Testis (tissue), 3 donors: ENCODE measurements around the gene OTX2. TPM values are rescaled to one million over a fixed set of nuclear protein-coding genes. Genes with fewer than 3 reads are reported as not detected.

ENCODE experiments used
- DNase-seq: peaks from one replicate; pipeline ENCODE4 v3.0.0-alpha.2; 2019
- H3K27ac ChIP-seq, 2 donors: fragments of 200-600 bp; sonication (generic); one replicate each; pipeline ENCODE4 v1.5.1; 2019
- H3K27me3 ChIP-seq: fragments of 200-600 bp; sonication (generic); one replicate; pipeline ENCODE4 v1.5.1; 2019
- H3K36me3 ChIP-seq: fragments of 200-600 bp; sonication (generic); one replicate; pipeline ENCODE4 v1.5.1; 2017; ENCODE audit warnings: low read depth; ENCODE audit errors: missing control alignments
- H3K4me1 ChIP-seq: fragments of 200-600 bp; sonication (generic); one replicate; pipeline ENCODE4 v1.5.1; 2019
- H3K4me3 ChIP-seq, 2 donors: fragments of 200-600 bp; sonication (generic); one replicate each; pipeline ENCODE4 v1.5.1; 2017 to 2019
- H3K9me3 ChIP-seq: fragments of 200-600 bp; sonication (generic); one replicate; pipeline ENCODE4 v1.5.1; 2017
- CTCF ChIP-seq, 3 experiments: fragments of 450-650 bp in 2 of 3; fragments of 200-600 bp in 1 of 3; sonication (generic) in 1 of 3; IDR thresholded peaks; one replicate each; pipeline ENCODE4 v1.5.1; 2016 to 2019; ENCODE audit warnings: antibody characterized with exemption in 3 of 3, mild to moderate bottlenecking in 2 of 3, moderate library complexity in 1 of 3
- POLR2A ChIP-seq: fragments of 450-650 bp; IDR thresholded peaks from one replicate; pipeline ENCODE4 v1.6.1; 2017; ENCODE audit warnings: antibody characterized with exemption, mild to moderate bottlenecking, moderate library complexity
- WGBS, 2 donors: methylation state at CpG; one replicate each; pipeline ENCODE4 v1.1.5; 2018; 5-methylcytosine and 5-hydroxymethylcytosine counted together
- intact Hi-C: fragments of 100-400 bp; cut with DNase I; formaldehyde crosslinking; loops from one replicate; pipeline ENCODE4 v1.15.1; 2023; ENCODE audit warnings: low total_unique reads
- polyA plus RNA-seq: library from polyadenylated mRNA; stranded (reverse); fragments of 350-450 nt; fragmentation: Illumina TruSeq; extraction: RNeasy Lipid Tissue Mini Kit (QIAGEN cat#74804); gene quantifications from one replicate; pipeline ENCODE4 v1.2.3, GENCODE V29; 2014; ENCODE audit warnings: low read depth, low replicate concordance; ENCODE audit not compliant: insufficient read depth
- total RNA-seq, 2 donors: library from RNA; depleted of rRNA; stranded (reverse); fragments of >200 nt; gene quantifications; one replicate each; pipeline ENCODE4 v1.2.3, GENCODE V29; 2016

OTX2 gene
- total and polyA plus RNA-seq, 3 donors from 2014 or later: 0.50 TPM; not detected in 2

DNA sequence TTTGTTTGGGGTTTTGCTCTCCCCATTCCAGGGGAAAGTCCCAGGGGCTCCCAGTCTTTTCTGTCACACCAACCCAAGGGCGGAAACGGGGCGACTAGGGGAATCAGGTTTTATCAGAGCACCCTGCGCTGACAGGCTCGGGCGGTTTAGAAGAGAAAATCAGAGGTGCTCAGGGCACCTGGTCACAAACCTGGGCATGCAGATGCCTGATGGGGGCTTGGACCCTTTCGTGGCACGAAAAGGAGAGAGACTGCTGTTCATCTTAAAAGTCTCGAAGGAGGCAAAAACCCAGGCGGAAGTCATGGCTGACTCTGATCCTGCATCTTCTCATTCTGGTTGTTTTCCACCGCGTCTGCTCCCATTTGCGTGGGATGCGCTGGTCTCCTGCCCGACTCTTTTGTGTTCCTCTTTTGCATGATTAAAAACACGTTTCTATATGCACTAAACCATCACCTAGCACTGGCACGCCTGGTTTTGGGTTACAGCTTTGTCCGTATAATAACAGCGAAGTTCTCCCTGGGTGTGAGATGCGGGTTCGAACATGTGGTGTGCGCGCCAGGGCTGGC lies 13.2 kb downstream of the OTX2 start:
- no peaks in the 10 kb centered on the region for H3K27me3 ChIP-seq
- no peaks in the 10 kb centered on the region for H3K4me1 ChIP-seq
- intact Hi-C loops: no loop called here
- DNase-seq: no peak
- H3K36me3 ChIP-seq: no peaks in the 10 kb centered on the region
- H3K9me3 ChIP-seq: no peaks in the 10 kb centered on the region
- TF ChIP-seq POLR2A: no peak
- TF ChIP-seq CTCF (IDR thresholded peaks at IDR 0.05): no peak
- 7 to 8% methylated on average over 23 of the region's 23 CpGs for WGBS, 2 donors
- H3K4me3 ChIP-seq: no peak overlapping the region
- H3K27ac ChIP-seq: no peak overlapping the region

- H3K36me3 ChIP-seq: no peaks in the 10 kb centered on the region
- no peaks in the 10 kb centered on the region for H3K4me1 ChIP-seq
- DNase-seq: no peak
- H3K9me3 ChIP-seq: no peaks in the 10 kb centered on the region
- no peak overlapping the region for H3K4me3 ChIP-seq
- no peaks in the 10 kb centered on the region for H3K27me3 ChIP-seq
- 28 to 39% methylated on average over 4 of the region's 4 CpGs for WGBS, 2 donors
- no peak overlapping the region for H3K27ac ChIP-seq
- intact Hi-C loops: no loop called here
- TF ChIP-seq POLR2A: no peak
- no peak for TF ChIP-seq CTCF (IDR thresholded peaks at IDR 0.05)
Measured at GRCh38 chr14:56796259-56796658, 14.0 kb downstream of the OTX2 start.

GRCh38 chr14:56795284-56795622 lies 15.0 kb downstream of the OTX2 start:
- intact Hi-C loops: no loop called here
- Histone ChIP-seq H3K27ac (no peak overlapping the region), H3K27me3 (no peaks in the 10 kb centered on the region), H3K4me3 (peak overlapping the region in 1 of 2 donors; percentile 43), H3K9me3 (no peaks in the 10 kb centered on the region), H3K36me3 (no peaks in the 10 kb centered on the region), H3K4me1 (no peaks in the 10 kb centered on the region)
- WGBS, 2 donors: 8 to 9% methylated on average over 15 to 17 of the region's 17 CpGs
- TF ChIP-seq CTCF (IDR thresholded peaks at IDR 0.05): no peak
- TF ChIP-seq POLR2A: no peak
- no peak for DNase-seq

DNA sequence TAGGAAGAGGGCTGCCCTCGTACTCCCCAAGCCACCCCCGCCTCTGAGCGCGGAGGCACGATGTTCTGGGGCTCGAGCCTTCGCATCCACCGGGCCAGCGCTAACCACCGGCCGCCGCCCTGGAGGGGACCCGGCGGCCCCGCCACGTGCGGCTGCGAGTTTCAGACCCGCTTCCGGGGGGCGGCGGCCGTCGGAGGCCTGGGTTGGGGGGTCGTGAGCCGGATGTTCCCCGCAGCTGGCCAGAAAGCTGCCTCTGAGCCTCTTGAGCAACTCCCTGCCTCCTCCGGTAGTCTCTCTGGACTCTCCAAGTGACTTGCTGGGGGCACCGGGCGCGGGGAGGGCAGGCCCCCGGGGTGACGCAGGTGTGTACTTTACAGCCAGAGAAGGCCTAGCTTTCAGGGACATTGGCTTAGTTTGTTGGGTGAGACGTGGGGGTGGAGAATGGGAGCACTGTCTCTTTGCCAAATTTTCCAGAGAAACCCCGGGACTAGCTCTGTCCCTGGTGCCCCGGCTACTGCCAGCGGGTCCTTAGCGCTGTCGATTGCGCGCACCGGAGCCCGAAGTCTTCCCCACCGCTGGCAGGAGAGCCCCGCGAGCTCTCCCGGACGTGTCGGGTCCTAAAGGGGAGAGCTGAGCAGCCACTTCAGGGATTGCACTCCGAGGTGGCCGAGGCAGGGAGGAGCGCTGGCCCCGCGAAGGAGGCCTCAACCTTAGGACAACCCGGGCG lies 15.6 kb downstream of the OTX2 start:
- TF ChIP-seq CTCF (IDR thresholded peaks at IDR 0.05) (no peak), POLR2A (no peak)
- Histone ChIP-seq H3K4me1 (no peaks in the 10 kb centered on the region), H3K27ac (no peak overlapping the region), H3K27me3 (no peaks in the 10 kb centered on the region), H3K9me3 (no peaks in the 10 kb centered on the region), H3K4me3 (peak overlapping the region; percentile 43 to 55), H3K36me3 (no peaks in the 10 kb centered on the region)
- 0 to 1% methylated on average over 2 to 51 of the region's 56 CpGs for WGBS, 2 donors
- intact Hi-C loops: no loop called here
- no peak for DNase-seq

- Histone ChIP-seq H3K4me1 (no peaks in the 10 kb centered on the region), H3K27me3 (no peaks in the 10 kb centered on the region), H3K36me3 (no peaks in the 10 kb centered on the region), H3K4me3 (peak overlapping the region; percentile 43 to 55), H3K9me3 (no peaks in the 10 kb centered on the region), H3K27ac (no peak overlapping the region)
- peak; percentile 67 for DNase-seq
- intact Hi-C loops: no loop called here
- WGBS, 2 donors: 9 to 21% methylated on average over 10 to 26 of the region's 33 CpGs
- no peak for TF ChIP-seq CTCF (IDR thresholded peaks at IDR 0.05)
- no peak for TF ChIP-seq POLR2A
Measured at GRCh38 chr14:56794088-56794556, 16.2 kb downstream of the OTX2 start.
